A549 (cell line): ENCODE data around the gene CITED4.

Experiments used
- CEBPB ChIP-seq, 2 experiments: fragments of >200 bp in 1 of 2; sonication (Bioruptor Twin) in 1 of 2; formaldehyde crosslinking in 1 of 2; IDR thresholded peaks; 2 replicates each; pipeline ENCODE4 v1.6.1; 2012 to 2016
- EP300 ChIP-seq, 2 experiments: fragments of >200 bp; sonication (Bioruptor Twin); formaldehyde crosslinking; IDR thresholded peaks; 2 replicates in 1 of 2; 3 replicates in 1 of 2; pipeline ENCODE4 v1.6.1; 2016 to 2017
- GATA3 ChIP-seq: IDR thresholded peaks from 2 replicates; pipeline ENCODE4 v1.6.1; 2012; ENCODE audit warnings: borderline replicate concordance
- NPAS2 ChIP-seq: fragments of 250-450 bp; sonication (Bioruptor Pico); IDR thresholded peaks from 2 replicates; pipeline ENCODE4 v1.8.0; 2022; ENCODE audit warnings: mild to moderate bottlenecking, moderate library complexity, borderline replicate concordance
- POLR2A ChIP-seq: IDR thresholded peaks from 2 replicates; pipeline ENCODE4 v1.6.1; 2012; ENCODE audit warnings: mild to moderate bottlenecking, low read length
- SMC3 ChIP-seq: fragments of >200 bp; sonication (Bioruptor Twin); formaldehyde crosslinking; IDR thresholded peaks from 3 replicates; pipeline ENCODE4 v1.6.1; 2018; ENCODE audit warnings: inconsistent platforms
- ZSCAN20 ChIP-seq: fragments of 250-450 bp; sonication (Bioruptor Pico); IDR thresholded peaks from 2 replicates; pipeline ENCODE4 v1.8.0; 2022; ENCODE audit warnings: mild to moderate bottlenecking, moderate library complexity
- TF ChIP-seq, protein P1 (sequence below): IDR thresholded peaks from 2 replicates; pipeline ENCODE4 v1.6.1; 2012
- TF ChIP-seq, protein P2 (sequence below): fragments of >200 bp; sonication (Bioruptor Twin); formaldehyde crosslinking; IDR thresholded peaks from 3 replicates; pipeline ENCODE4 v1.5.1; 2016
- TF ChIP-seq, protein P3 (sequence below): fragments of 200-600 bp; sonication (generic); IDR thresholded peaks from 2 replicates; pipeline ENCODE4 v1.6.1; 2016; ENCODE audit warnings: antibody characterized with exemption, mild to moderate bottlenecking, moderate library complexity

DNA sequence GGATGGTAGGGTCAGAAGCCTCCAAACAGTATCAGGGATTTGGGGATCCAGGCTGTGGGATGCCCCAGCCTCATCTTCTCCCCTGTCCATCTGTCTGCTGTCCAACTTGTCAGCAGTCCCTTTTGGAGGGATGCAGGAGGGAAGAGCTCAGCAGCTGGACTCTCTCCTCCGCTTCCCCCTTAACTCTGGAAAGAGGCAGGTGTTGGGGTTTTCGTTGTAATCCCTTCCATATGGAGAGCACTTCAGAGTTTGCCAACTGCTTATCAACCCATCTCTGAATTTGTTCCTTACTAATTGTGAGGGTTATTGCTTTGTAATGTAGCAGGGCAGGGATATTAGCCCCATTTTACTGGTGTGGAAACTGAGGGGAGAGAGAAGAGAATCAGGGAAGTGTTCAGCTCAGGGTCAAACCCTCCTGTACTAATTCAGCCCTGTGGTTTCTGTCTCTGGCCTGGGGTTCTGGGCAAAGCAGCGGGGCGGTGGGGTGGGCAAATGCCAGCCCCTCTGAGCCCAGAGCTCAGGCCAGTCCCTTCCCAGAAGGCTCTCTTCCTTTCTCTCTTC, 3.2 kb downstream of the CITED4 start:
- TF ChIP-seq, protein P1, sequence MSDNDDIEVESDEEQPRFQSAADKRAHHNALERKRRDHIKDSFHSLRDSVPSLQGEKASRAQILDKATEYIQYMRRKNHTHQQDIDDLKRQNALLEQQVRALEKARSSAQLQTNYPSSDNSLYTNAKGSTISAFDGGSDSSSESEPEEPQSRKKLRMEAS = no peak
- TF ChIP-seq POLR2A (no peak), CEBPB (IDR thresholded peaks at IDR 0.05) (no peak), EP300 (IDR thresholded peaks at IDR 0.05) (no peak), GATA3 (no peak), SMC3 (no peak), ZSCAN20 (CRISPR knock-in tag) (no peak), NPAS2 (CRISPR knock-in tag) (no peak)
- TF ChIP-seq, protein P2, sequence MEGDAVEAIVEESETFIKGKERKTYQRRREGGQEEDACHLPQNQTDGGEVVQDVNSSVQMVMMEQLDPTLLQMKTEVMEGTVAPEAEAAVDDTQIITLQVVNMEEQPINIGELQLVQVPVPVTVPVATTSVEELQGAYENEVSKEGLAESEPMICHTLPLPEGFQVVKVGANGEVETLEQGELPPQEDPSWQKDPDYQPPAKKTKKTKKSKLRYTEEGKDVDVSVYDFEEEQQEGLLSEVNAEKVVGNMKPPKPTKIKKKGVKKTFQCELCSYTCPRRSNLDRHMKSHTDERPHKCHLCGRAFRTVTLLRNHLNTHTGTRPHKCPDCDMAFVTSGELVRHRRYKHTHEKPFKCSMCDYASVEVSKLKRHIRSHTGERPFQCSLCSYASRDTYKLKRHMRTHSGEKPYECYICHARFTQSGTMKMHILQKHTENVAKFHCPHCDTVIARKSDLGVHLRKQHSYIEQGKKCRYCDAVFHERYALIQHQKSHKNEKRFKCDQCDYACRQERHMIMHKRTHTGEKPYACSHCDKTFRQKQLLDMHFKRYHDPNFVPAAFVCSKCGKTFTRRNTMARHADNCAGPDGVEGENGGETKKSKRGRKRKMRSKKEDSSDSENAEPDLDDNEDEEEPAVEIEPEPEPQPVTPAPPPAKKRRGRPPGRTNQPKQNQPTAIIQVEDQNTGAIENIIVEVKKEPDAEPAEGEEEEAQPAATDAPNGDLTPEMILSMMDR = no peak
- TF ChIP-seq, protein P3, sequence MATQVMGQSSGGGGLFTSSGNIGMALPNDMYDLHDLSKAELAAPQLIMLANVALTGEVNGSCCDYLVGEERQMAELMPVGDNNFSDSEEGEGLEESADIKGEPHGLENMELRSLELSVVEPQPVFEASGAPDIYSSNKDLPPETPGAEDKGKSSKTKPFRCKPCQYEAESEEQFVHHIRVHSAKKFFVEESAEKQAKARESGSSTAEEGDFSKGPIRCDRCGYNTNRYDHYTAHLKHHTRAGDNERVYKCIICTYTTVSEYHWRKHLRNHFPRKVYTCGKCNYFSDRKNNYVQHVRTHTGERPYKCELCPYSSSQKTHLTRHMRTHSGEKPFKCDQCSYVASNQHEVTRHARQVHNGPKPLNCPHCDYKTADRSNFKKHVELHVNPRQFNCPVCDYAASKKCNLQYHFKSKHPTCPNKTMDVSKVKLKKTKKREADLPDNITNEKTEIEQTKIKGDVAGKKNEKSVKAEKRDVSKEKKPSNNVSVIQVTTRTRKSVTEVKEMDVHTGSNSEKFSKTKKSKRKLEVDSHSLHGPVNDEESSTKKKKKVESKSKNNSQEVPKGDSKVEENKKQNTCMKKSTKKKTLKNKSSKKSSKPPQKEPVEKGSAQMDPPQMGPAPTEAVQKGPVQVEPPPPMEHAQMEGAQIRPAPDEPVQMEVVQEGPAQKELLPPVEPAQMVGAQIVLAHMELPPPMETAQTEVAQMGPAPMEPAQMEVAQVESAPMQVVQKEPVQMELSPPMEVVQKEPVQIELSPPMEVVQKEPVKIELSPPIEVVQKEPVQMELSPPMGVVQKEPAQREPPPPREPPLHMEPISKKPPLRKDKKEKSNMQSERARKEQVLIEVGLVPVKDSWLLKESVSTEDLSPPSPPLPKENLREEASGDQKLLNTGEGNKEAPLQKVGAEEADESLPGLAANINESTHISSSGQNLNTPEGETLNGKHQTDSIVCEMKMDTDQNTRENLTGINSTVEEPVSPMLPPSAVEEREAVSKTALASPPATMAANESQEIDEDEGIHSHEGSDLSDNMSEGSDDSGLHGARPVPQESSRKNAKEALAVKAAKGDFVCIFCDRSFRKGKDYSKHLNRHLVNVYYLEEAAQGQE = no peak
